Transverse colon (tissue), 4 donors: ENCODE results near the gene SAP30BP. TPM values are rescaled to one million over a fixed set of nuclear protein-coding genes. Genes with fewer than 3 reads are reported as not detected.

ENCODE experiments used
- DNase-seq: peaks from one replicate; pipeline ENCODE4 v3.0.0-alpha.2; 2019
- H3K27ac ChIP-seq, 4 donors: fragments of 200-600 bp; sonication (generic); 2 replicates each; pipeline ENCODE4 v1.5.1; 2016 to 2018; ENCODE audit warnings: inconsistent platforms in 4 of 4
- H3K27me3 ChIP-seq: fragments of 200-600 bp; sonication (generic); 2 replicates; pipeline ENCODE4 v1.5.1; 2017; ENCODE audit warnings: inconsistent platforms
- H3K36me3 ChIP-seq, 4 donors: fragments of 200-600 bp; sonication (generic); 2 replicates each; pipeline ENCODE4 v1.5.1; 2017 to 2019; ENCODE audit warnings: inconsistent platforms in 4 of 4
- H3K4me1 ChIP-seq, 4 donors: fragments of 200-600 bp; sonication (generic); 2 replicates each; pipeline ENCODE4 v1.5.1; 2017 to 2020; ENCODE audit warnings: inconsistent platforms in 4 of 4
- H3K4me3 ChIP-seq, 4 donors: fragments of 200-600 bp; sonication (generic); 1 replicate in 1 of 4; 2 replicates in 3 of 4; pipeline versions ENCODE4 v1.5.1 to v1.6.1; 2017 to 2019; ENCODE audit warnings: inconsistent platforms in 4 of 4
- H3K9me3 ChIP-seq, 2 donors: fragments of 200-600 bp; sonication (generic); 2 replicates each; pipeline ENCODE4 v1.5.1; 2017 to 2019; ENCODE audit warnings: inconsistent platforms in 2 of 2
- EP300 ChIP-seq: sonication (generic); formaldehyde crosslinking; IDR thresholded peaks from one replicate; pipeline ENCODE4 v1.6.1; 2017; ENCODE audit warnings: antibody characterized with exemption, low read depth
- POLR2A ChIP-seq: fragments of 450-650 bp; IDR thresholded peaks from one replicate; pipeline ENCODE4 v1.6.1; 2016; ENCODE audit warnings: antibody characterized with exemption, mild to moderate bottlenecking, moderate library complexity
- POLR2AphosphoS5 ChIP-seq, 3 donors: sonication (generic); formaldehyde crosslinking; IDR thresholded peaks; one replicate each; pipeline ENCODE4 v1.6.1; 2016; ENCODE audit warnings: antibody characterized with exemption in 3 of 3
- WGBS, 2 donors: methylation state at CpG; one replicate each; pipeline ENCODE4 v1.1.5; 2018; ENCODE audit warnings: low coverage in 1 of 2; 5-methylcytosine and 5-hydroxymethylcytosine counted together
- in situ Hi-C, 4 donors: fragments of 200-750 bp; cut with MboI; loops; one replicate each; pipeline versions ENCODE4 v1.15.0 to v1.15.1; 2017; ENCODE audit warnings: low sequenced_read_pairs in 3 of 4, low pct_ligation_motif_present in 1 of 4, low pct_unique_long_range_greater_than_20kb in 1 of 4
- intact Hi-C: fragments of 100-400 bp; cut with DNase I; formaldehyde crosslinking; loops from one replicate; pipeline ENCODE4 v1.15.1; 2023; ENCODE audit warnings: low total_unique reads
- total RNA-seq, 4 donors: library from RNA; depleted of rRNA; stranded (reverse); fragments of >200 nt; gene quantifications; one replicate each; pipeline ENCODE4 v1.1.0, GENCODE V29; 2016
- TF ChIP-seq, protein P1 (sequence below), 5 experiments: fragments of 200-600 bp in 3 of 5; fragments of 450-650 bp in 2 of 5; sonication (generic) in 3 of 5; IDR thresholded peaks; 1 replicate in 2 of 5; 2 replicates in 3 of 5; pipeline ENCODE4 v1.5.1; 2016 to 2017; ENCODE audit warnings: antibody characterized with exemption in 5 of 5, inconsistent platforms in 3 of 5, mild to moderate bottlenecking in 2 of 5, moderate library complexity in 1 of 5

SAP30BP gene
- total RNA-seq, 4 donors from 2014 or later: 49.0 to 83.8 (median 71.4) TPM

DNA sequence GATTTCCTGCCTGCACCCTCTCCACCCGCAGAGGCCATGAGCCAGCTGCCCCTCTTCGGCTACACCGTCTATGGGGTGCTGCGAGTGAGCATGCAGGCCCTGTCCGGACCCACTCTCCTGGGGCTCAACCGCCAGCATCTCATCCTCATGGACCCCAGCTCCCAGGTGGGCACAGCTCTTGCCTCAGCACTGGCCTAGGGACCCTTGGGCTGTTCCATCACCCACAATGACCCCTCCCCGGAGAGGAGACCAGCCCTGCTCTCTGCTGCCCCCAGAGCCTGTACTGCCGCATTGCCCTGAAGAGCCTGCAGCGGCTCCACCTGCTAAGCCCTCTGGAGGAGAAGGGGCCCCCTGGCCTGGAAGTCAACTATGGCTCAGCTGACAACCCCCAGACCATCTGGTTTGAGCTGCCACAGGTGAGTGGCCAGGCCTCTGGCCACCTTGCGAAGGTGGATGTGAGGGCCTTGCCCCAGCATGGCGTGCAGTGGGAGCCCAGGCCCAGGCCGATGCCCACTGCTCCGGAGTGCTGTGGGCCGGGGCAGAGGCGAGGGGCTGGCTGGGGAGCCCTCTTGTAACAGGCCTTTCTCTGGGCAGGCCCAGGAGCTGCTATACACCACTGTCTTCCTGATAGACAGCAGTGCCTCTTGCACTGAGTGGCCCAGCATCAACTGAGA lies 41.2 kb upstream of the SAP30BP start:
- peaks cover 0 to 5% (median 2%) of the 10 kb centered on the region in 4 donors for H3K36me3 ChIP-seq
- no peak for DNase-seq
- no peaks in the 10 kb centered on the region for H3K27me3 ChIP-seq
- no peak overlapping the region for H3K4me3 ChIP-seq
- WGBS, 2 donors: 94% methylated on average over 11 of the region's 15 CpGs; no CpG with 5 or more reads in 1 of the 2 donors
- intact Hi-C loops (no loop called here), in situ Hi-C loops (no loop called here)
- H3K27ac ChIP-seq: no peak overlapping the region
- no peaks in the 10 kb centered on the region for H3K4me1 ChIP-seq
- H3K9me3 ChIP-seq: no peaks in the 10 kb centered on the region
- no peak for TF ChIP-seq EP300
- TF ChIP-seq, protein P1, sequence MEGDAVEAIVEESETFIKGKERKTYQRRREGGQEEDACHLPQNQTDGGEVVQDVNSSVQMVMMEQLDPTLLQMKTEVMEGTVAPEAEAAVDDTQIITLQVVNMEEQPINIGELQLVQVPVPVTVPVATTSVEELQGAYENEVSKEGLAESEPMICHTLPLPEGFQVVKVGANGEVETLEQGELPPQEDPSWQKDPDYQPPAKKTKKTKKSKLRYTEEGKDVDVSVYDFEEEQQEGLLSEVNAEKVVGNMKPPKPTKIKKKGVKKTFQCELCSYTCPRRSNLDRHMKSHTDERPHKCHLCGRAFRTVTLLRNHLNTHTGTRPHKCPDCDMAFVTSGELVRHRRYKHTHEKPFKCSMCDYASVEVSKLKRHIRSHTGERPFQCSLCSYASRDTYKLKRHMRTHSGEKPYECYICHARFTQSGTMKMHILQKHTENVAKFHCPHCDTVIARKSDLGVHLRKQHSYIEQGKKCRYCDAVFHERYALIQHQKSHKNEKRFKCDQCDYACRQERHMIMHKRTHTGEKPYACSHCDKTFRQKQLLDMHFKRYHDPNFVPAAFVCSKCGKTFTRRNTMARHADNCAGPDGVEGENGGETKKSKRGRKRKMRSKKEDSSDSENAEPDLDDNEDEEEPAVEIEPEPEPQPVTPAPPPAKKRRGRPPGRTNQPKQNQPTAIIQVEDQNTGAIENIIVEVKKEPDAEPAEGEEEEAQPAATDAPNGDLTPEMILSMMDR (IDR thresholded peaks at IDR 0.05): peak; percentile 24 to 56 (median 49)

GRCh38 chr17:75626496-75627038 lies 40.6 kb upstream of the SAP30BP start:
- Histone ChIP-seq H3K4me1 (no peaks in the 10 kb centered on the region), H3K9me3 (no peaks in the 10 kb centered on the region), H3K4me3 (no peak overlapping the region), H3K27me3 (no peaks in the 10 kb centered on the region), H3K36me3 (peaks cover 0 to 5% (median 2%) of the 10 kb centered on the region in 4 donors), H3K27ac (no peak overlapping the region)
- no peak for DNase-seq
- WGBS, 2 donors: 81% methylated on average over 11 of the region's 11 CpGs; no CpG with 5 or more reads in 1 of the 2 donors
- intact Hi-C loops (no loop called here), in situ Hi-C loops (no loop called here)
- TF ChIP-seq EP300: no peak
- TF ChIP-seq POLR2AphosphoS5 (IDR thresholded peaks at IDR 0.05): no peak
- no peak for TF ChIP-seq POLR2A
- TF ChIP-seq, protein P1 (IDR thresholded peaks at IDR 0.05): no peak

- DNase-seq: no peak
- no peak for TF ChIP-seq POLR2AphosphoS5 (IDR thresholded peaks at IDR 0.05)
- TF ChIP-seq EP300: no peak
- no peak for TF ChIP-seq POLR2A
- TF ChIP-seq, protein P1 (IDR thresholded peaks at IDR 0.05): no peak
- Histone ChIP-seq H3K9me3 (no peaks in the 10 kb centered on the region), H3K4me1 (no peaks in the 10 kb centered on the region), H3K4me3 (no peak overlapping the region), H3K27ac (no peak overlapping the region), H3K27me3 (no peaks in the 10 kb centered on the region), H3K36me3 (peaks cover 0 to 5% (median 2%) of the 10 kb centered on the region in 4 donors)
- intact Hi-C loops (no loop called here), in situ Hi-C loops (no loop called here)
- WGBS, 2 donors: 80 to 92% methylated on average over 1 to 10 of the region's 10 CpGs
Measured at GRCh38 chr17:75627094-75627493, 40.0 kb upstream of the SAP30BP start.

DNA sequence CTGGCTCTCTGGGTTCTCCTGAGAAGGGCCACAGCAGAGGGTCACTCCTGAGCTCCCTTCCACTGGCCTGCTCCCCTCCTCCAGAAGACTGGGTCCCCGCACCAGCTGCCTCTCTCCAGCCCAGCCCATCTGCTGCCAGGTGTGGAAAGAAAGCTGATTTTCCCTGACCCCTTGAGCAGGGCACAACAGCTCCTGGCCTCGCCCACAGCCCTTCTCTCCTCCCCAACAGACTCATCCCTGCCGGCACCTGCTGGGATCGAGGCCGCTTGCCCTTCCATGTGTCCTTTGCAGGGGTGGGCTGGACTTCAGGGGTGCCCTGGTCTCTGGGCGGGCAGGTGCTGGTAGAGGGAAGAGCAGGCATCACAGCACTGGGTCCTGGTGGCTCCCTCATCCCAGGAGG lies 38.7 kb upstream of the SAP30BP start:
- Histone ChIP-seq H3K9me3 (no peaks in the 10 kb centered on the region), H3K27me3 (no peaks in the 10 kb centered on the region), H3K36me3 (peaks cover 0 to 5% (median 2%) of the 10 kb centered on the region in 4 donors), H3K4me1 (peaks cover 4 to 10% (median 9%) of the 10 kb centered on the region in 4 donors), H3K27ac (no peak overlapping the region), H3K4me3 (no peak overlapping the region)
- 74% methylated on average over 6 of the region's 6 CpGs; no CpG with 5 or more reads in 1 of the 2 donors for WGBS, 2 donors
- intact Hi-C loops: no loop called here
- in situ Hi-C loops: no loop called here
- no peak for TF ChIP-seq EP300
- TF ChIP-seq POLR2AphosphoS5 (IDR thresholded peaks at IDR 0.05): peak in 1 of 3 donors; percentile 24
- DNase-seq: no peak
